HTR-8/SVneo (cell line): ENCODE results near the gene ANKRD11.

Experiments used
- DNase-seq: peaks from one replicate; pipeline ENCODE4 v3.0.0; 2011; ENCODE audit warnings: low spot score, mixed read lengths; ENCODE audit not compliant: insufficient read length
- FAIRE-seq: peaks from 2 replicates; lab custom pipeline; 2011; peaks lifted over from hg19 to GRCh38; lab: Jason Lieb, UNC

Gene ANKRD11

GRCh38 chr16:89232107-89232506 is 258.3 kb downstream of the ANKRD11 start:
- FAIRE-seq (no peak), DNase-seq (no peak)

GRCh38 chr16:89230255-89230654 is 260.1 kb downstream of the ANKRD11 start:
- DNase-seq (no peak), FAIRE-seq (no peak)

- DNase-seq (no peak), FAIRE-seq (no peak)
Measured at GRCh38 chr16:89224665-89225064, 265.7 kb downstream of the ANKRD11 start.

- no peak for FAIRE-seq
Measured at GRCh38 chr16:89222931-89223330, 267.4 kb downstream of the ANKRD11 start.

GRCh38 chr16:89221604-89222003 is 268.8 kb downstream of the ANKRD11 start:
- FAIRE-seq (no peak), DNase-seq (no peak)

More at GRCh38 chr16:89222931-89223330, 267.4 kb downstream of the ANKRD11 start:
- DNase-seq = no peak

GRCh38 chr16:89219365-89219764 is 271.0 kb downstream of the ANKRD11 start:
- DNase-seq (no peak), FAIRE-seq (no peak)
